HEK293 (cell line): ENCODE results near the gene PLEK2.

Experiments
- HOXA7 ChIP-seq: sonication (generic); formaldehyde crosslinking; IDR thresholded peaks from 2 replicates; pipeline ENCODE4 v1.8.1; 2022; ENCODE audit warnings: missing genetic modification reagents, borderline replicate concordance
- ZNF10 ChIP-seq: fragments of 450-650 bp; formaldehyde crosslinking; IDR thresholded peaks from 2 replicates; pipeline ENCODE4 v1.5.1; 2017; ENCODE audit warnings: missing biosample characterization, missing genetic modification characterization
- ZNF114 ChIP-seq: fragments of 450-650 bp; formaldehyde crosslinking; IDR thresholded peaks from 2 replicates; pipeline ENCODE4 v1.5.0; 2017; ENCODE audit warnings: missing biosample characterization, missing genetic modification characterization
- ZNF221 ChIP-seq: fragments of 450-650 bp; formaldehyde crosslinking; IDR thresholded peaks from 2 replicates; pipeline ENCODE4 v1.5.1; 2017; ENCODE audit warnings: missing biosample characterization, missing genetic modification characterization, borderline replicate concordance
- ZNF404 ChIP-seq: fragments of 450-650 bp; formaldehyde crosslinking; IDR thresholded peaks from 2 replicates; pipeline ENCODE4 v1.5.1; 2017; ENCODE audit warnings: missing biosample characterization, missing genetic modification characterization
- ZNF433 ChIP-seq: fragments of 450-650 bp; formaldehyde crosslinking; IDR thresholded peaks from 2 replicates; pipeline ENCODE4 v1.5.1; 2016; ENCODE audit warnings: missing biosample characterization, missing genetic modification characterization, low read depth
- ZNF518A ChIP-seq: fragments of 450-650 bp; formaldehyde crosslinking; conservative IDR thresholded peaks from 2 replicates; pipeline ENCODE4 v1.5.1; 2016; ENCODE audit warnings: low read depth, missing biosample characterization, missing genetic modification characterization
- ZNF785 ChIP-seq: fragments of 450-650 bp; formaldehyde crosslinking; IDR thresholded peaks from 2 replicates; pipeline ENCODE4 v1.5.1; 2016; ENCODE audit warnings: missing biosample characterization, missing genetic modification characterization
- TF ChIP-seq, protein P1 (sequence below): fragments of 450-650 bp; formaldehyde crosslinking; IDR thresholded peaks from 2 replicates; pipeline ENCODE4 v1.5.1; 2016; ENCODE audit warnings: missing biosample characterization, missing genetic modification characterization
- TF ChIP-seq, protein P2 (sequence below): fragments of 450-650 bp; formaldehyde crosslinking; IDR thresholded peaks from 2 replicates; pipeline ENCODE4 v1.5.1; 2017; ENCODE audit warnings: missing biosample characterization, missing genetic modification characterization
- TF ChIP-seq, protein P3 (sequence below): fragments of 450-650 bp; formaldehyde crosslinking; IDR thresholded peaks from 2 replicates; pipeline ENCODE4 v1.5.1; 2016; ENCODE audit warnings: missing biosample characterization, missing genetic modification characterization

GRCh38 chr14:67400434-67400833 lies 11.5 kb downstream of the PLEK2 start:
- no peak for TF ChIP-seq ZNF10 (tag by site-specific recombination)
- TF ChIP-seq, protein P1, sequence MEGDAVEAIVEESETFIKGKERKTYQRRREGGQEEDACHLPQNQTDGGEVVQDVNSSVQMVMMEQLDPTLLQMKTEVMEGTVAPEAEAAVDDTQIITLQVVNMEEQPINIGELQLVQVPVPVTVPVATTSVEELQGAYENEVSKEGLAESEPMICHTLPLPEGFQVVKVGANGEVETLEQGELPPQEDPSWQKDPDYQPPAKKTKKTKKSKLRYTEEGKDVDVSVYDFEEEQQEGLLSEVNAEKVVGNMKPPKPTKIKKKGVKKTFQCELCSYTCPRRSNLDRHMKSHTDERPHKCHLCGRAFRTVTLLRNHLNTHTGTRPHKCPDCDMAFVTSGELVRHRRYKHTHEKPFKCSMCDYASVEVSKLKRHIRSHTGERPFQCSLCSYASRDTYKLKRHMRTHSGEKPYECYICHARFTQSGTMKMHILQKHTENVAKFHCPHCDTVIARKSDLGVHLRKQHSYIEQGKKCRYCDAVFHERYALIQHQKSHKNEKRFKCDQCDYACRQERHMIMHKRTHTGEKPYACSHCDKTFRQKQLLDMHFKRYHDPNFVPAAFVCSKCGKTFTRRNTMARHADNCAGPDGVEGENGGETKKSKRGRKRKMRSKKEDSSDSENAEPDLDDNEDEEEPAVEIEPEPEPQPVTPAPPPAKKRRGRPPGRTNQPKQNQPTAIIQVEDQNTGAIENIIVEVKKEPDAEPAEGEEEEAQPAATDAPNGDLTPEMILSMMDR = no peak
- TF ChIP-seq ZNF433 = no peak
- TF ChIP-seq ZNF114 = no peak
- TF ChIP-seq, protein P2, sequence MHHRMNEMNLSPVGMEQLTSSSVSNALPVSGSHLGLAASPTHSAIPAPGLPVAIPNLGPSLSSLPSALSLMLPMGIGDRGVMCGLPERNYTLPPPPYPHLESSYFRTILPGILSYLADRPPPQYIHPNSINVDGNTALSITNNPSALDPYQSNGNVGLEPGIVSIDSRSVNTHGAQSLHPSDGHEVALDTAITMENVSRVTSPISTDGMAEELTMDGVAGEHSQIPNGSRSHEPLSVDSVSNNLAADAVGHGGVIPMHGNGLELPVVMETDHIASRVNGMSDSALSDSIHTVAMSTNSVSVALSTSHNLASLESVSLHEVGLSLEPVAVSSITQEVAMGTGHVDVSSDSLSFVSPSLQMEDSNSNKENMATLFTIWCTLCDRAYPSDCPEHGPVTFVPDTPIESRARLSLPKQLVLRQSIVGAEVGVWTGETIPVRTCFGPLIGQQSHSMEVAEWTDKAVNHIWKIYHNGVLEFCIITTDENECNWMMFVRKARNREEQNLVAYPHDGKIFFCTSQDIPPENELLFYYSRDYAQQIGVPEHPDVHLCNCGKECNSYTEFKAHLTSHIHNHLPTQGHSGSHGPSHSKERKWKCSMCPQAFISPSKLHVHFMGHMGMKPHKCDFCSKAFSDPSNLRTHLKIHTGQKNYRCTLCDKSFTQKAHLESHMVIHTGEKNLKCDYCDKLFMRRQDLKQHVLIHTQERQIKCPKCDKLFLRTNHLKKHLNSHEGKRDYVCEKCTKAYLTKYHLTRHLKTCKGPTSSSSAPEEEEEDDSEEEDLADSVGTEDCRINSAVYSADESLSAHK (tag by site-specific recombination) = no peak
- TF ChIP-seq HOXA7 (CRISPR knock-in tag) = no peak
- TF ChIP-seq, protein P3, sequence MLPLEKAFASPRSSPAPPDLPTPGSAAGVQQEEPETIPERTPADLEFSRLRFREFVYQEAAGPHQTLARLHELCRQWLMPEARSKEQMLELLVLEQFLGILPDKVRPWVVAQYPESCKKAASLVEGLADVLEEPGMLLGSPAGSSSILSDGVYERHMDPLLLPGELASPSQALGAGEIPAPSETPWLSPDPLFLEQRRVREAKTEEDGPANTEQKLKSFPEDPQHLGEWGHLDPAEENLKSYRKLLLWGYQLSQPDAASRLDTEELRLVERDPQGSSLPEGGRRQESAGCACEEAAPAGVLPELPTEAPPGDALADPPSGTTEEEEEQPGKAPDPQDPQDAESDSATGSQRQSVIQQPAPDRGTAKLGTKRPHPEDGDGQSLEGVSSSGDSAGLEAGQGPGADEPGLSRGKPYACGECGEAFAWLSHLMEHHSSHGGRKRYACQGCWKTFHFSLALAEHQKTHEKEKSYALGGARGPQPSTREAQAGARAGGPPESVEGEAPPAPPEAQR (tag by site-specific recombination) = no peak
- no peak for TF ChIP-seq ZNF221 (tag by site-specific recombination)
- no peak for TF ChIP-seq ZNF404
- no peak for TF ChIP-seq ZNF518A (tag by site-specific recombination)
- no peak for TF ChIP-seq ZNF785 (tag by site-specific recombination)
